ENCODE measurements around the gene FGF10.
A peak's percentile ranks its signal among the peaks of the same experiment; 100 is the strongest.

Gene FGF10

GRCh38 chr5:44332285-44332971 is 56.8 kb downstream of the FGF10 start:
- peak; percentile 68 for DNase-seq (ENCODE audit: low read depth)
- no peak overlapping the region for H3K4me3 ChIP-seq (replicated peaks; ENCODE audit: low read depth, low read length)
- peak; percentile 65 for TF ChIP-seq CTCF (IDR thresholded peaks at IDR 0.05; ENCODE audit: low read length, missing control alignments)

GRCh38 chr5:44331471-44332050 is 57.7 kb downstream of the FGF10 start:
- DNase-seq (ENCODE audit: low read depth), result no peak
- H3K4me3 ChIP-seq (replicated peaks; ENCODE audit: low read depth, low read length), result no peak overlapping the region
- TF ChIP-seq CTCF (IDR thresholded peaks at IDR 0.05; ENCODE audit: low read length, missing control alignments), result no peak

GRCh38 chr5:44329716-44330115 is 59.5 kb downstream of the FGF10 start:
- TF ChIP-seq CTCF (IDR thresholded peaks at IDR 0.05; ENCODE audit: low read length, missing control alignments), result no peak

GRCh38 chr5:44321144-44321725 is 68.0 kb downstream of the FGF10 start:
- no peak for DNase-seq (ENCODE audit: low read depth)
- no peak for TF ChIP-seq CTCF (IDR thresholded peaks at IDR 0.05; ENCODE audit: low read length, missing control alignments)
- no peak overlapping the region for H3K4me3 ChIP-seq (replicated peaks; ENCODE audit: low read depth, low read length)

More at GRCh38 chr5:44329716-44330115, 59.5 kb downstream of the FGF10 start:
- H3K4me3 ChIP-seq (replicated peaks; ENCODE audit: low read depth, low read length), result no peak overlapping the region
- DNase-seq (ENCODE audit: low read depth), result no peak

GRCh38 chr5:44320188-44320587 is 69.0 kb downstream of the FGF10 start:
- DNase-seq (ENCODE audit: low read depth), result no peak
- H3K4me3 ChIP-seq (replicated peaks; ENCODE audit: low read depth, low read length), result no peak overlapping the region
- no peak for TF ChIP-seq CTCF (IDR thresholded peaks at IDR 0.05; ENCODE audit: low read length, missing control alignments)

- H3K4me3 ChIP-seq (replicated peaks; ENCODE audit: low read depth, low read length), result no peak overlapping the region
- no peak for DNase-seq (ENCODE audit: low read depth)
- TF ChIP-seq CTCF (IDR thresholded peaks at IDR 0.05; ENCODE audit: low read length, missing control alignments), result no peak
Measured at GRCh38 chr5:44318883-44319282, 70.3 kb downstream of the FGF10 start.
